Measurements from ENCODE around the gene REEP1.

The REEP1 gene

DNA sequence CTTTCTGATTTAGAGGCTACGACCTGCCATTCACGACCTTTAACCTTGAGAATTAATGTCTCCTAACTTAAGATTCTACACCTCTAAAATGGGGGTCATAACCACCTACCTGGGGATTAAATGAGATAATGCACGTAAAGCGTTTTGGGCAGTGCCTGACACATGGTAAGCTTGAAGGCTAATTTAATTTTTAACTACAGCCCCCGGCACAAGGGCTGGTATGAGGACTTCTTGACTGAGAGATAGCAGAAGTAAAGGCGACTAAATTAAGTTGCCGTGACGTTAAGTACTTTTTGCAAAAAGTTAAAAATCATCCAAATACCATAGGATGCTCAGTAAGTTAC lies 137.6 kb downstream of the REEP1 start:
- no peak for DNase-seq (ENCODE audit: low read depth, low spot score)

- no peak for DNase-seq (ENCODE audit: low read depth, low spot score)
These were observed 141.5 kb downstream of the REEP1 start for GRCh38 chr2:86195808-86196387.

DNA sequence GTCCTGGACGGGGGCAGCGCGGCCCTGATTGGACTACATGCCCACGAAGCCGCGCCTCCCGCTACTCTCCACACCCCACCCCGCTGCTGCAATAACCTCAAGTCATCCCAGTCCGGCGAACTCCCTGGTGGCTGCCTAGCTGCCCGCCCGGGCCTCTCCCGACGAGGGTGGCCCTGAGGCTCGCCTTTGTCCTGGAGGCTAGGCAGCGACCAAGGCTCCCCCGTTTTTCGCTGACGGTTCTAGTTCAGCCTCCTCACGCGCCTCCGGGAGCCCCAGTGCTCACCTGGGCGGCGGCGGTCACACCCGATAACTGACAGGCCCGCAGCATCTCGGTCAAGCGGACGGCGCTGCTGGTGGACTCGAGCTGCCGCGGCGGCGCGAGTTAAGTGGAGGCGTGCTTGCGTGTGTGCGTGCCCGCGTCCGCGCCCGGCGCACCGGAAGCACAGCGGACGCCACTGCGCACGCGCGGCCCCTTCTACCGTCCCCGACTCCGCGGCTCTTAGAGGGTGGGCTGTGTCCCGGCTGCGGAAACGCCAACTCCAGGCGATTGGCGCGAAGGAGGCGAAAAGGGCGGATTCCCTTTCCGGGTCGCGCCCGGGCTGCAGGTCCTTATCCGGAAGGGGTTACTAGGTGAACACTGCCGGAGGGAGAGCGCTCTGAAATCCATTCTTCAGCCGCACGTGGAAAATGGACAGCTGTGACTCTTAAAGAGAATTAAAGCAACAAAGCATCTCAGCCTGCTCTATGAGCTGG lies 142.2 kb downstream of the REEP1 start, which contains the start of gene IMMT:
Gene IMMT, minus strand, starts transcription at position 408 of the 753 bp plus-strand sequence. Its CDS starts 80 bp downstream, at position 328.
- peak; percentile 98 for DNase-seq (ENCODE audit: low read depth, low spot score)

DNA sequence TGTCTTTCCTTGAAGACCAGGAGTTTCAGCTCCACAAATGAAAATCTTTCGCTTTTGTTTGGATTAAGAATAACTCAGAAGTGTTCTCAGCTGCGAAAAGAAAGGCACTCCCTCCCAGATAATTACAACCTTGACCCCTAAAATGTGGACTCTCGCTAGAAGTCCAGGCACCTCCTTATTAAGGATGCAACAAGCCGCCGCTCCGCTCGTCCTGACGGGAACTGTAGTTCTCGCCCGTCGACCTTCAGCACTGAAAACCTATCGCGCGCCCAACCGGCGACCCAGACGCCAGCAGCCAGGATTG lies 142.7 kb downstream of the REEP1 start:
- DNase-seq (ENCODE audit: low read depth, low spot score) = no peak

GRCh38 chr2:86193901-86194567 lies 143.4 kb downstream of the REEP1 start:
- DNase-seq (ENCODE audit: low read depth, low spot score) = no peak

DNA sequence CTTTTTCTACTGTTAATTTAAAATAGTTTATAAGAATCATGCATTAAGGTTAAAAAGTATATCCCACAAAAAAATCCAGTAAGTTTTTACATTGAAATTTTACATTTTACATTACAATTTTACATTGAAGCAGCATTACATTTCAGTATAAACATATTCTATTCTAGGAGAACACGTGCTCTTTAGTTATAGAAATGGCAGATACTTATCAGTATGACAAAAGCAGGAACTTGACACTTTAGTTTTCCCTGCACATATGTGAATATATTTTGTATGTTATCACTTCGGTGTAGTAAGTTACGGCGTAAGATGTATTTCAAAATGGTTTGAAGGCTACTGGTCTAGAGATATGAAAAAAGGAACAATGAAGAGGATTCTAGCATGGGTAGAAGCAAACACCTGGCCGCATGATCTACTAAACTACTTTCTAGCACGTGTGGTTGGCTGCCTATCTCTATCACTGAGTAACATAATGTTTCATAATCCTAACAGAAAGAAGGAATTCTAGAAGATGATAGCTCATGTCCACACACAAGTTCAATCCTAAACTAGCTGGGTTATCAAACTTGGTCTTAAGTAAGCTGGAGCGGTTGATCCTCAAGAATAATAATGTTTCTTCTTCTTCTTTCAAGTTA lies 147.5 kb downstream of the REEP1 start:
- no peak for DNase-seq (ENCODE audit: low read depth, low spot score)

- DNase-seq (ENCODE audit: low read depth, low spot score) = no peak
These were observed 151.0 kb downstream of the REEP1 start for GRCh38 chr2:86186431-86186830.

- DNase-seq (ENCODE audit: low read depth, low spot score) = no peak
These were observed 151.8 kb downstream of the REEP1 start for GRCh38 chr2:86185517-86186212.

DNA sequence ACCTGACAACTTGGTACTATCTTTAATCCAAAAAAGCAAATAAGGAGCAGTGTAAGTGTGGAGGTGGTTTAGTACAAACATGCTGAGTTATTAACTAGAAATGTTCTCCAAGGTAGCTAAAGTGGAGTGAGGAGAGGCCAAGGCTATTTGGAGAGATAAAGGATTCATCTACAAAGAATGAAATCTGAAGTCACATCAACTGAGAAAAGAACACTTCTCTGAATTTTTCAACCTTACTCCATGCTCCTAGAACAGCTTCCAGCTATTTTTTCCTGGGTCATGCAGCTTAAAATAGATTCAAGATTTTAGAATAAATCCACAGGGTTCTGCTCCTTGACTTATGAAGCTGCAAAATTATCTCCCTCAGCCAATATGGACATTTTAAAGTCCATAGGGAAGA lies 160.8 kb downstream of the REEP1 start:
- DNase-seq (ENCODE audit: low read depth, low spot score) = no peak

- DNase-seq (ENCODE audit: low read depth, low spot score) = no peak
These were observed 161.6 kb downstream of the REEP1 start for GRCh38 chr2:86175828-86176227.

DNA sequence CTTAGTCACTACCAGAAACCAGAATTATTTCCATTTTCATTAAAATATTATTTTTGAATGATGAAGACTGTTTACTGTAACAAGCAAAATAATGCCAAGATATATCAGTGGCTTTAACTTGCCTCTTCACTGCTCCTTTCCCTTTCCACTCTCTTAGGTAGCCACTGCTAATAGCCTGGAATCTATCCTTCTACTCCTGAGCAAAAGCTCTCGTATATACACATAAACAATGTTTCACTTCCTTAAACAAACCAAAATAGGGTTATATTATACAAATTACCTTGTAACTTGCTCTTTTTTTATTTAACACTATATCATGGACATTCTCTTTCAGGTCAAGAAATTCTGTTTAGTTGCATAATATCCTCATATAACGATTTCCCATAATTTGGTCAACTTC lies 163.0 kb downstream of the REEP1 start:
- no peak for DNase-seq (ENCODE audit: low read depth, low spot score)

DNA sequence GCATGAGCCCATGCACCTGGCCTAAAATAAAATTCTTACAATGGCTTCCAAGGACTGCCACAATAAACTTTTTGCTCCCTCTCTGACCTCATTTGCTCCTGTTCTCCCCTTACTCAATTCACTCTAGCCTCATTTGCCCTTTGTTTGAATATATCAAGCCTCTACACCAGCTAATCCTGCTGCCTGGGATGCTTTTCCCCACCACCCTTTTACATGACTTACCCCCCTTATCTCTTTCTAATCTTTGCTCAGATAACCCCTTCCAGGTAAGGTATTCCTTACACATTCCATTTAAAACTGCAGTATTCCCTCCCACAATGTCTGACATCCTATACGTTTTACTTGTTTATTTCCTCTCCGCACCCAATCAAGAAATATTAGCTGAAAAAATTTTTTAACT lies 164.8 kb downstream of the REEP1 start:
- no peak for DNase-seq (ENCODE audit: low read depth, low spot score)

DNA sequence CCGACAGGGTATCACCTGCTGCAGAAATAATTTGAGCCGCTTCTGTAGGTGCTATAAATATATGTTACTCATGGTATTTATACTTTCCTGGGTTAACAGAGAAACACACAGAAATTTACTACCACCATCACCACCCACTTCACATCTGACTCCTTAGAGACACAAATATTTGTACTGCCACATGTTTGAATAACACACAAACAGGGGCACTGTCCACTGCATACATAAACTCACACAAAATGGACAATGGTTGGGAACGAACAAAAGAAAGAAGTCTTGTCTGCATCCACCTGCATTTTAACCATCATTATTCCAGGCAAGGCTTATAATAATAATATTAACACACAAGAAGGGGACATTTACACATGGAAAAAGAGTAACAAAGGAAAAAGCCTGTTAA lies 166.1 kb downstream of the REEP1 start:
- no peak for DNase-seq (ENCODE audit: low read depth, low spot score)

DNA sequence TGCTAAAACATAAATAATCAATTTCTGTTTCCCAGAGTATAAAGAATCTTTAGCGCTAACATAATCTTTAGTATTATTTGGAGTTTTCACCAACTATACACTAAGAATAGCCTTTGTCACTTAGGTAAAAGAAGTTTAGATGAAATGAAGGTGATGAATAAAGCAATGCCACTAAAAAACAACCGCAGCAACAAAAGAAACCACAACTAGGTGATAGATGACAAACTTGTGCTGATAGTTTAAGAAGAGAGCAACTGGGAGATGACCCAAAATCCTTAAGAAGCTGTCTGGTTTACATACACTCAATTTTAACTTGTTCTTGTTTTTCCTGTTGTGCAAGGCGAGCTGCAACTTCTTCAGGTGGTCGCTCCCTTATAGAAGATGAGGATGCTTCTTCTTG lies 167.0 kb downstream of the REEP1 start:
- no peak for DNase-seq (ENCODE audit: low read depth, low spot score)
